ENCODE results near the gene INPP5E.

DNA sequence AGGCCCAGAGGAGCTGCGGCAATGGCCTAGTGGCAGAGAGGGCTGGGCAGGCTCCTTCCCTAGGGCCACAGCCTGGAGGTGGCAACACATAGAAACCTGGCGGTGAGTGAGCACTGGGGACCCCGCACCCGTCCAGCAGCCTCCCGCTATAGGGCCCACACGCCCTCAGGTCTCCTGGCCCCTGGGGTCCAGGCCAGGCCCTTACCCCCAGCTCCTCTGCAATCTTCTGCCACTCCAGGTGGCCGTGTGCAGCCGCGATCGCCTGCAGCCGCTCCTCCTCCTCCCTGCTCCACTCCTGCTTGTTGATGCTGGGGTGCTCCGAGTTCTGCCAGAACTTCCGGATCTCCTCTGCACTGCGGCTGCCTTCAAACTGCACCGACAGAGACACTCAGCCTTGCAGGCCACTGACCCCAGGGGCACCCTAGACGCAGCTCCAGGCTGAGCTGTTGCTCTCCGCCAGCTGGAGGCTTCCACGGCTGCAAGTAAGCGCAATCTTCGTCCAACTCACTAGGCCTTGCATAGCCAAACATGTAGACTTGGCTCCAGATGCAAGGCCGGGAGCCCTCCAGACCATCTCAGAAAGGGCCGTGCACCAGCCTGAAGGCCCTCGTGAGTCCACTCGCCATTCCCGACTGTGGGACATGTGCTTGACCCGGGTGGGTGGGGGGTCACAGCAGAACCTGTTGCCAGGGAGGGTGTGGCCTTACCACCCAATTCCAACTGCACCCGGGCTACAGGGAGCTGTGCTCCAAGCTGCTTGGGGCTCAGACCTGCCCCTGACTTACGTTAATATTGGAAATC lies 47.7 kb downstream of the INPP5E start:
- no peak for TF ChIP-seq TAF1 (IDR thresholded peaks at IDR 0.05; ENCODE audit: low read depth, low read length)
- TF ChIP-seq POLR2AphosphoS5 (IDR thresholded peaks at IDR 0.05; ENCODE audit: low read depth, low read length): no peak
- peak; percentile 44 for TF ChIP-seq POLR2A (IDR thresholded peaks at IDR 0.05; ENCODE audit: low read depth, low read length)
- no peak for TF ChIP-seq SPI1 (IDR thresholded peaks at IDR 0.05; ENCODE audit: low read depth, low read length)
- no peak for TF ChIP-seq PAX5 (IDR thresholded peaks at IDR 0.05; ENCODE audit: insufficient read depth, low read length, severe bottlenecking)
